Liver (tissue), 3 donors: ENCODE measurements around the gene TTC33.

ENCODE experiments used
- EGR1 ChIP-seq, 2 donors: IDR thresholded peaks; 2 replicates each; pipeline ENCODE4 v1.6.1; 2016 to 2018; ENCODE audit warnings: antibody characterized with exemption in 2 of 2, low read depth in 2 of 2
- GABPA ChIP-seq, 2 donors: IDR thresholded peaks in 1 of 2; conservative IDR thresholded peaks in 1 of 2; 2 replicates each; pipeline ENCODE4 v1.6.1; 2016; ENCODE audit warnings: antibody characterized with exemption in 2 of 2, mild to moderate bottlenecking in 1 of 2, moderate library complexity in 1 of 2
- HNF4A ChIP-seq, 2 donors: conservative IDR thresholded peaks; 2 replicates each; pipeline ENCODE4 v1.6.1; 2016; ENCODE audit warnings: antibody characterized with exemption in 2 of 2, mild to moderate bottlenecking in 2 of 2
- JUND ChIP-seq, 2 donors: IDR thresholded peaks; 2 replicates each; pipeline ENCODE4 v1.6.1; 2016; ENCODE audit warnings: antibody characterized with exemption in 2 of 2
- MAX ChIP-seq: IDR thresholded peaks from 2 replicates; pipeline ENCODE4 v1.6.1; 2016; ENCODE audit warnings: antibody characterized with exemption
- RAD21 ChIP-seq, 2 donors: IDR thresholded peaks; 2 replicates each; pipeline ENCODE4 v1.6.1; 2016; ENCODE audit warnings: antibody characterized with exemption in 2 of 2, mild to moderate bottlenecking in 2 of 2
- SP1 ChIP-seq: IDR thresholded peaks from 2 replicates; pipeline ENCODE4 v1.6.1; 2018; ENCODE audit warnings: antibody characterized with exemption, mild to moderate bottlenecking
- TAF1 ChIP-seq: conservative IDR thresholded peaks from 2 replicates; pipeline ENCODE4 v1.6.1; 2016; ENCODE audit warnings: antibody characterized with exemption, mild to moderate bottlenecking
- YY1 ChIP-seq: IDR thresholded peaks from 2 replicates; pipeline ENCODE4 v1.6.1; 2016; ENCODE audit warnings: antibody characterized with exemption, mild to moderate bottlenecking
- TF ChIP-seq, protein P1 (sequence below): fragments of 150-350 bp; IDR thresholded peaks from 2 replicates; pipeline ENCODE4 v1.5.1; 2017; ENCODE audit warnings: improper control_type of control experiment, low read depth, low read length; ENCODE audit not compliant: missing input control
- TF ChIP-seq, protein P2 (sequence below): IDR thresholded peaks from 2 replicates; pipeline ENCODE4 v1.6.1; 2016; ENCODE audit warnings: antibody characterized with exemption, mild to moderate bottlenecking
- TF ChIP-seq, protein P3 (sequence below): IDR thresholded peaks from 2 replicates; pipeline ENCODE4 v1.6.1; 2016; ENCODE audit warnings: antibody characterized with exemption
- TF ChIP-seq, protein P4 (sequence below): IDR thresholded peaks from 2 replicates; pipeline ENCODE4 v1.6.1; 2016; ENCODE audit warnings: antibody characterized with exemption
- donor health status: healthy.
- donor health status: healthy.

- TF ChIP-seq JUND (IDR thresholded peaks at IDR 0.05) (no peak), MAX (no peak), RAD21 (IDR thresholded peaks at IDR 0.05) (no peak), GABPA (IDR thresholded peaks at IDR 0.05 in 1 of 2, conservative IDR thresholded peaks at IDR 0.05 in 1 of 2) (no peak), YY1 (no peak), SP1 (no peak), TAF1 (no peak), EGR1 (IDR thresholded peaks at IDR 0.05; ENCODE audit: low read depth in 2 of 2) (no peak), HNF4A (conservative IDR thresholded peaks at IDR 0.05) (no peak)
- TF ChIP-seq, protein P1, sequence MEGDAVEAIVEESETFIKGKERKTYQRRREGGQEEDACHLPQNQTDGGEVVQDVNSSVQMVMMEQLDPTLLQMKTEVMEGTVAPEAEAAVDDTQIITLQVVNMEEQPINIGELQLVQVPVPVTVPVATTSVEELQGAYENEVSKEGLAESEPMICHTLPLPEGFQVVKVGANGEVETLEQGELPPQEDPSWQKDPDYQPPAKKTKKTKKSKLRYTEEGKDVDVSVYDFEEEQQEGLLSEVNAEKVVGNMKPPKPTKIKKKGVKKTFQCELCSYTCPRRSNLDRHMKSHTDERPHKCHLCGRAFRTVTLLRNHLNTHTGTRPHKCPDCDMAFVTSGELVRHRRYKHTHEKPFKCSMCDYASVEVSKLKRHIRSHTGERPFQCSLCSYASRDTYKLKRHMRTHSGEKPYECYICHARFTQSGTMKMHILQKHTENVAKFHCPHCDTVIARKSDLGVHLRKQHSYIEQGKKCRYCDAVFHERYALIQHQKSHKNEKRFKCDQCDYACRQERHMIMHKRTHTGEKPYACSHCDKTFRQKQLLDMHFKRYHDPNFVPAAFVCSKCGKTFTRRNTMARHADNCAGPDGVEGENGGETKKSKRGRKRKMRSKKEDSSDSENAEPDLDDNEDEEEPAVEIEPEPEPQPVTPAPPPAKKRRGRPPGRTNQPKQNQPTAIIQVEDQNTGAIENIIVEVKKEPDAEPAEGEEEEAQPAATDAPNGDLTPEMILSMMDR = no peak
- TF ChIP-seq, protein P2, sequence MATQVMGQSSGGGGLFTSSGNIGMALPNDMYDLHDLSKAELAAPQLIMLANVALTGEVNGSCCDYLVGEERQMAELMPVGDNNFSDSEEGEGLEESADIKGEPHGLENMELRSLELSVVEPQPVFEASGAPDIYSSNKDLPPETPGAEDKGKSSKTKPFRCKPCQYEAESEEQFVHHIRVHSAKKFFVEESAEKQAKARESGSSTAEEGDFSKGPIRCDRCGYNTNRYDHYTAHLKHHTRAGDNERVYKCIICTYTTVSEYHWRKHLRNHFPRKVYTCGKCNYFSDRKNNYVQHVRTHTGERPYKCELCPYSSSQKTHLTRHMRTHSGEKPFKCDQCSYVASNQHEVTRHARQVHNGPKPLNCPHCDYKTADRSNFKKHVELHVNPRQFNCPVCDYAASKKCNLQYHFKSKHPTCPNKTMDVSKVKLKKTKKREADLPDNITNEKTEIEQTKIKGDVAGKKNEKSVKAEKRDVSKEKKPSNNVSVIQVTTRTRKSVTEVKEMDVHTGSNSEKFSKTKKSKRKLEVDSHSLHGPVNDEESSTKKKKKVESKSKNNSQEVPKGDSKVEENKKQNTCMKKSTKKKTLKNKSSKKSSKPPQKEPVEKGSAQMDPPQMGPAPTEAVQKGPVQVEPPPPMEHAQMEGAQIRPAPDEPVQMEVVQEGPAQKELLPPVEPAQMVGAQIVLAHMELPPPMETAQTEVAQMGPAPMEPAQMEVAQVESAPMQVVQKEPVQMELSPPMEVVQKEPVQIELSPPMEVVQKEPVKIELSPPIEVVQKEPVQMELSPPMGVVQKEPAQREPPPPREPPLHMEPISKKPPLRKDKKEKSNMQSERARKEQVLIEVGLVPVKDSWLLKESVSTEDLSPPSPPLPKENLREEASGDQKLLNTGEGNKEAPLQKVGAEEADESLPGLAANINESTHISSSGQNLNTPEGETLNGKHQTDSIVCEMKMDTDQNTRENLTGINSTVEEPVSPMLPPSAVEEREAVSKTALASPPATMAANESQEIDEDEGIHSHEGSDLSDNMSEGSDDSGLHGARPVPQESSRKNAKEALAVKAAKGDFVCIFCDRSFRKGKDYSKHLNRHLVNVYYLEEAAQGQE = no peak
- TF ChIP-seq, protein P3, sequence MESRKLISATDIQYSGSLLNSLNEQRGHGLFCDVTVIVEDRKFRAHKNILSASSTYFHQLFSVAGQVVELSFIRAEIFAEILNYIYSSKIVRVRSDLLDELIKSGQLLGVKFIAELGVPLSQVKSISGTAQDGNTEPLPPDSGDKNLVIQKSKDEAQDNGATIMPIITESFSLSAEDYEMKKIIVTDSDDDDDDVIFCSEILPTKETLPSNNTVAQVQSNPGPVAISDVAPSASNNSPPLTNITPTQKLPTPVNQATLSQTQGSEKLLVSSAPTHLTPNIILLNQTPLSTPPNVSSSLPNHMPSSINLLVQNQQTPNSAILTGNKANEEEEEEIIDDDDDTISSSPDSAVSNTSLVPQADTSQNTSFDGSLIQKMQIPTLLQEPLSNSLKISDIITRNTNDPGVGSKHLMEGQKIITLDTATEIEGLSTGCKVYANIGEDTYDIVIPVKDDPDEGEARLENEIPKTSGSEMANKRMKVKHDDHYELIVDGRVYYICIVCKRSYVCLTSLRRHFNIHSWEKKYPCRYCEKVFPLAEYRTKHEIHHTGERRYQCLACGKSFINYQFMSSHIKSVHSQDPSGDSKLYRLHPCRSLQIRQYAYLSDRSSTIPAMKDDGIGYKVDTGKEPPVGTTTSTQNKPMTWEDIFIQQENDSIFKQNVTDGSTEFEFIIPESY = no peak
- TF ChIP-seq, protein P4, sequence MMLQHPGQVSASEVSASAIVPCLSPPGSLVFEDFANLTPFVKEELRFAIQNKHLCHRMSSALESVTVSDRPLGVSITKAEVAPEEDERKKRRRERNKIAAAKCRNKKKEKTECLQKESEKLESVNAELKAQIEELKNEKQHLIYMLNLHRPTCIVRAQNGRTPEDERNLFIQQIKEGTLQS = no peak
Observed at GRCh38 chr5:40505031-40505430, 250.7 kb downstream of the TTC33 start.
